Stimulated activated CD4-positive, alpha-beta T cell treated with anti-CD3 and anti-CD28 coated beads, Interleukin-12 subunit alpha, Interleukin-12 subunit beta, amount 100 ng/mL, for 4 hours (primary cell): ENCODE measurements around the gene ANKRD2.

Experiments
- DNase-seq: peaks from one replicate; pipeline ENCODE4 v3.0.0-alpha.2; 2020

The ANKRD2 gene

DNA sequence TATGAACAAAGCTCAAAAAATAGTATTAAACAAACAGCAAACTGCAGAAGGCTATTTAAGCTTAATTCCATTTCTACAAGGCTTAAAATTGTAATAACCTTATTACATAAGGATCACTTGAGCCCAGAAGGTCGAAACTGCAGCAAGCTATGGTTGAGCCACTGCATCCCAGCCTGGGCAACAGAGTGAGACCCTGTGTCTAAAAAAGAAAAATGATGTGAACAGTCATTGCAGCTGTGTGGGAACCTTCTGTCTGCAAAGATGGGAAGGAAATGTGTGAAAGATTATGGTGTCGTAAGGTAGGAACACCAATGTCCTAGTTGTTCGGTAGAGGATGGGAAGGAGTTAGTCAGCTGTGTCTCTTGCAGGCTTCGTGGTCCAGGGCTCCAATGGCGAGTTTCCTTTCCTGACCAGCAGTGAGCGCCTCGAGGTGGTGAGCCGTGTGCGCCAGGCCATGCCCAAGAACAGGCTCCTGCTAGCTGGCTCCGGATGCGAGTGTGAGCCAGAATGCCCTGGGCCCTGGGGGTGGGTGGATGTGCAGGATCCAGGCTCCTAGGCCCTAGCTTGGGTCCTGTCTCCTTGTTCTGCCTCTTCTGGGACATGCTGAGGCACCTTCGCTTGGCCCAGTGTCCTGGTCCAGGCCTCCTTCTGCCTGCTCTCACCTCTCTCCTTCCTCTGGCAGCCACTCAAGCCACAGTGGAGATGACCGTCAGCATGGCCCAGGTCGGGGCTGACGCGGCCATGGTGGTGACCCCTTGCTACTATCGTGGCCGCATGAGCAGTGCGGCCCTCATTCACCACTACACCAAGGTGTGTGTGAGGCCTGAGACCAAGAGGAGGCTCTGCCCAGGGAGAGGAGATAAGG is 26.1 kb downstream of the ANKRD2 start:
- no peak for DNase-seq

GRCh38 chr10:97599272-97599619 is 26.7 kb downstream of the ANKRD2 start:
- DNase-seq: no peak

- DNase-seq: no peak
Observed at GRCh38 chr10:97600616-97601015, 28.0 kb downstream of the ANKRD2 start.

GRCh38 chr10:97601268-97602215 is 29.0 kb downstream of the ANKRD2 start:
- no peak for DNase-seq

GRCh38 chr10:97607095-97607636 is 34.6 kb downstream of the ANKRD2 start:
- DNase-seq: no peak

DNA sequence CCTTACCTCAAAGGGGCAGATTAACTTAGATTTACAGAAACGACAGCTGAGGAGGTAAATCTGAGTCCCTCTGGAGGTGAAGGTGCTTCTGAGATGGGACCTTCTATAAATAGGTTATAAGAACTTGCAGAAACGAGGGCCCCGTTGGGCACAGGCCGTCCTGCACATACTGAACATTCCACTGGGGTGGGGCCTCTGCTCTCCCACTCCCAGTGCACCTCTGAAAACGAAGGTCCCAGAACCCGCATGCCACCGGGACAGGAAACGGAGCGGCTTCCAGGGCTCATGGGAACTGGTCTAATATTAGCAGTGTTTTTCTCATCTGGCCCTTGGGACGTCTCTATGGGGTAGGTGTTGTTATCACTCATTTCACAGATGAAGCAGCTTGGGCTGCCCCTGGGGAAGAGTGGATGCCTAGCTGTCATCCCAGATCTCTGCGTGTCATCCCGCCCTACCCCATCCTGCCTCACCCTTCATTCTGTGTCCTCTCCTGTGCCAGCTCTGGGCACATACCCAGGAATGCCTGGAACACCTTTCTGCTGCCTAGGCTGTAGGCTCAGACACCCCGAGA is 36.5 kb downstream of the ANKRD2 start:
- no peak for DNase-seq

- DNase-seq: no peak
Observed at GRCh38 chr10:97611473-97611872, 38.9 kb downstream of the ANKRD2 start.

GRCh38 chr10:97612386-97612785 is 39.8 kb downstream of the ANKRD2 start:
- DNase-seq: no peak

GRCh38 chr10:97618285-97618684 is 45.7 kb downstream of the ANKRD2 start:
- no peak for DNase-seq

- DNase-seq: no peak
Observed at GRCh38 chr10:97618733-97619132, 46.2 kb downstream of the ANKRD2 start.

DNA sequence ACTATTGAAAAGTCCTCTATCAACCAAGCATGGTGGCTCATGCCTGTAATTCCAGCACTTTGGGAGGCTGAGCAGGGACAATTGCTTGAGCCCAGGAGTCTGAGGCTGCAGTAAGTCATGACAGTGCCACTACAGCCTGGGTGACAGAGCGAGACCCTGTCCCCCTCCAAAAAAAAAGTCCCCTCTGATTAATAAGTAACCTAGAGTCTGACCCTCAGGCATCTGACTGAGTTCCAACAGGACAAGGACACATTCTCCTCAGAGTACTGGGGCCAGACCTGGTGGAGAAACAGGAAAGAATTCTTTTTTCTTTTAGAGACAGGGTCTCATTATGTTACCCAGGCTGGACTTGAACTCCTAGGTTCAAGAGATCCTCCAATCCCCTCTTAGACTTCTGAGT is 50.7 kb downstream of the ANKRD2 start:
- DNase-seq: no peak

- no peak for DNase-seq
Observed at GRCh38 chr10:97627731-97628130, 55.2 kb downstream of the ANKRD2 start.

GRCh38 chr10:97628228-97628627 is 55.6 kb downstream of the ANKRD2 start:
- DNase-seq: no peak

DNA sequence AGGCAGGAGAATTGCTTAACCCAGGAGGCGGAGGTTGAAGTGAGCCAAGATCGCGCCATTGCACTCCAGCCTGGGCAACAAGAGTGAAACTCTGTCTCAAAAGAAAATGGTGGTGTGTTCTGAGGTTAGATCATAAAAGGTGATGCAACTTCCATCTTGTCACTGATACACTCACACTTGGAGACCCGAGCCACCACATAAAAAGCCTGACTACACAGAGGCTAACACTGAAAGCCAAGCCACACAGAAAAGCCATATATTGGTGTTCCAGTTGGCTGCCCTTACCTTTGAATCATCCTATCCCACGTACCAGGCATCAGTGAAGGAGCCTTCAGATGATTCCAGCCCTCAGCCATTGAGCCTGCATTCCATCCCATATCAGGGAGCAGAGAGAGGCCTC is 56.7 kb downstream of the ANKRD2 start:
- DNase-seq: no peak

GRCh38 chr10:97631098-97631497 is 58.5 kb downstream of the ANKRD2 start:
- no peak for DNase-seq

DNA sequence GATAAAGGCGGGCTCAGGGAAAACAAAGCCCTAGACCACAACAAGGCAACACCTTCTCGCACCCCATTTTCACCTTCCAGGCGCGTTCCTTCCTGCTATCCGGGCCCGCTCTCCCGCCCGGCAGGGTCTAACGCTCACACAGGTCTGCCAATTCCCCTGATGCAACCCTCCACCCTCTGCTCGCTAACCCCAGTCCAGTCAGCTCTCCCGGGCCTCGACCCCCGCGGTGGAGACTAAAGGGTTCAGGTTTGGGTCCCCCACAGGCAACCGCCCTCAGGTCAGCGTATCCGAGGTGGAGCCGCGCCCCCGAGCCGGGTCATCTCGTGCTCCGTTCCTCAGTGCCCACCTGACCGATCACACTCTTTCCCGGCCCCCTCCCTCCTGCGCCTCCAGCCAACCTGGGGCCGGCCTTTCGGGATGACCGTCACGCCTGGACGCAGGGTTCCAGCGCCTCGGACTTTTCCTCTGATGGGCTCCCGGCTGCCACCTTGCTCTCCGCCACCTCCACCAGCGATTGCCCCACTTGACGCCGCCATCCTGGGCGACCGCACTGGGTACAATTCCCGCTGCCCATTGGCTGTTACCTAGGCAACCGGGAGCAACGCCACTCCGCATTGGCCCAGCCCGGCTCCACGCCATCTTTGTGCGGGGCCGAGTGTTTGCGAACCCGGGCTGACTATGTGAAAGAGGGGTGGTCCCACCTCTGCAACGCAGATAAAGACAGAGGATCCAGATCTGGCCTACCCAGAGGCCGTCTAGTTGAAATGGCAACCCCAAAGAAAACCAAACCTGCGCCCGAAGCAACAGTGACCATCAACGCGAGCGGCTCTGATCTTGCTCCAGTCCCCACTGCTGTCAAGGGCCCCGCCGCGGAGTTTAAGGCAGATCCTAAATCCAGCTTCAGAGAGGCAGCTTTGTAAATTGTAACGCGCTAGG is 60.6 kb downstream of the ANKRD2 start, which contains the start of gene MORN4:
Gene MORN4 (minus strand): TSS at position 552 of the 936 bp plus-strand sequence. CDS start 13,847 bp downstream, outside the sequence.
- peak; percentile 82 for DNase-seq
